NAMALWA (cell line): ENCODE results near the gene PSORS1C1.
"Not testable (repeated sequence)": the region's sequence is repeated elsewhere in the genome, so short reads cannot be mapped to it uniquely, and the experiment has no call there.

Source experiments
- DNase-seq: peaks from one replicate; pipeline ENCODE4 v3.0.0-alpha.2; 2015; ENCODE audit warnings: low spot score

PSORS1C1 gene, protein sequence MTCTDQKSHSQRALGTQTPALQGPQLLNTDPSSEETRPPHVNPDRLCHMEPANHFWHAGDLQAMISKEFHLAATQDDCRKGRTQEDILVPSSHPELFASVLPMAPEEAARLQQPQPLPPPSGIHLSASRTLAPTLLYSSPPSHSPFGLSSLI

DNA sequence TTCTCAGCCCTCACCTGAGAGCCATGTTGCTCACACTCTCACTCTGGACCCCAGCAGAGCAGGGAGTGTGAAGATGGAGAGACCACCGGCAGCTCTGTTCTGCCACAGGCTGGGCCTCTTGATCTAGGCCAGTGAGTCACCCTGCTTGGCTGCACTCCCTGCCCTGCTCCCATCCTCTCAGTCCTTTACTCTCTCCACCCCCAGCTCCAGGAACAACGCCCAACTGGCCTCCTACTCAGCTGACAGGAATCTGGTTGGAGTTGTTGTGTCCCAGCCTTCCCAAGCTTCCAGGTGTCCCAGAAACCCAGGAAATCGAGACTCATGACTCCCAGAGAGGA, at the start of gene PSORS1C1:
Gene PSORS1C1, plus strand, starts transcription at position 260 of the 338 bp plus-strand sequence. CDS start 14,833 bp downstream, outside the sequence.
- no peak for DNase-seq

DNA sequence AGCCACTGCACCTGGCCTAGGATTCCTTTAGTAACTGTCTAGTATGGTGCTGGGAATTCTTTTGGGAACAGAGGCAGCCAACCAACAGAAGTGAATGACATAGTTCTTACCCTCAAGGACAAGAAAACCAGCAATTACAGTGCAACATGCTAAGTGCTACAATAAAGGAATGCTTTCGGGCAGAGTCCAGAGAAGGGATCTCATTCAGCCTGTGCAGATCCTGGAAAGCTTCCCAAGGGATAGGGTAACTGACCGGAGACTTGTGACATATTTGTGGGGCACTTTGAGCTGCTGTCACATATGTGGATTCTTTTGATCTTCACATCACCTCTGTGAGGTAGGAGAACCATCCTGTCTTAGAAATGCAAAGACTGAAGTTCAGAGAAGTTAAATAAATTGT, 49.0 kb upstream of the PSORS1C1 start:
- no peak for DNase-seq

DNA sequence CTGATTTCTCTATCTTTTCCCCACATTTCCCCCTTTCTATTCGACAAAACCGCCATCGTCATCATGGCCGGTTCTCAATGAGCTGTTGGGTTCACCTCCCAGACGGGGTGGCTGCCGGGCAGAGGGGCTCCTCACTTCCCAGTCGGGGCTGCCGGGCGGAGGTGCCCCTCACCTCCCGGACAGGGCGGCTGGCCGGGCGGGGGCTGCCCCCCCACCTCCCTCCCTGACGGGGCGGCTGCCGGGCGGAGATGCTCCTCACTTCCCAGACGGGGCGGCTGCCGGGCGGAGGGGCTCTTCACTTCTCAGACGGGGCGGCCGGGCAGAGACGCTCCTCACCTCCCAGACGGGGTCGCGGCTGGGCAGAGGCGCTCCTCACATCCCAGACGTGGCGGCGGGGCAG, 47.6 kb upstream of the PSORS1C1 start:
- DNase-seq, result not testable (repeated sequence)

DNA sequence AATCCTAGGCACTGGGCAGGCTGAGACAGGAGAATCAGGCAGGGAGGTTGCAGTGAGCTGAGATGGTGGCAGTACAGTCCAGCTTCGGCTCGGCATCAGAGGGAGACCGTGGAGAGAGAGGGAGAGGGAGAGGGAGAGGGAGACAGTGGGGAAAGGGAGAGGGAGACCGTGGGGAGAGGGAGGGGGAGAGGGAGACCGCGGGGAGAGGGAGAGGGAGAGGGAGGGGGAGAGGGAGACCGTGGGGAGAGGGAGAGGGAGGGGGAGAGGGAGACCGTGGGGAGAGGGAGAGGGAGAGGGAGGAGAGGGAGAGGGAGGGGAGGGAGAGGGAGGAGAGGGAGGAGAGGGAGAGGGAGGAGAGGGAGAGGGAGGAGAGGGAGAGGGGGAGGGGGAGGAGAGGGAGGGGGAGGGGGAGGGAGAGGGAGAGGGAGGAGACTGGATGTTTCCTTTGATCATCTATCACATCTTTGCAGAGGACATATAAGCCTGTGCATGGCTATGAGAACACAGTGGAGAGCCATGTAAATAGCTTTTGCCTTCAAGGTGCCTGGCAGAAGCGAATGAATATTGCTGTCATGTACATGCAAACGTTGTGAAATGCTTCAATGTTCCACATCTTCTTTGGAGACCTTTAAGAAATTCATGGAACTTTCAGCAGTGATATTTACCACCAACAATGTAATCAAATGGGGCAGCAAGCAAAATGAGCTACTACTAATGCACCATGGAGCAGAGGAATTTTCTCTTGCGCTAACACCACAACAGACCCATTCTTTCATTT, 46.5 kb upstream of the PSORS1C1 start:
- DNase-seq, result not testable (repeated sequence)

DNA sequence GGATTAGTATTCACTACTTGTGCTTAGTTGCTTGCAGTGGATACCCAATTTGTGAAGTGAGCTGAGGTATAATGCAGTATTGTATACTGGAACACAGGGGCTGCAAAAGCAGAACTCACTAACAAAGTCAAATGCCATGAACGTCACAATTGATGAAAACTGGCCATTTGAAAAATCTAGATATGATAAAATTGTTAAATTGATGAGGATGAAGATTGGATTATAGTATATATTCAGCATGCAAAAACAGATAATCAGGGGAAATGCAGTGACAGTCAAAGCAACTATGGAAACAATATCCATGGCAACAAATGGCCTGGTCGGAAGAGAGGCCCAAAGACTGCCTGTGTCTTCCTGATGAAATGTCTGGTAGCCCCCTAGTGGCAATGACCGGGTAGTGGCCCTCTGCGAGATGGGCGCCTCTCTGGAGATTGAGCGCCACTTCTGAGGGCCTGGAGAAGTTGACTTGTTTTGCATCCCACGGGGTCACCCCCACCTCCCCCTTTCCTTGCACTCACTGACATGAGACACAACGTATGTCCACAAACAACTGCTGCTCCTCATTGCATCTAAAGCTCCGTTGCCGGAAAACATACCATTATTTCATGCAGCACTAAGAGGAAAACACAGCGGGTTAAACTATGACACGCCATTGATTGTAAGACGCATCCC, 45.8 kb upstream of the PSORS1C1 start:
- peak; percentile 88 for DNase-seq

DNA sequence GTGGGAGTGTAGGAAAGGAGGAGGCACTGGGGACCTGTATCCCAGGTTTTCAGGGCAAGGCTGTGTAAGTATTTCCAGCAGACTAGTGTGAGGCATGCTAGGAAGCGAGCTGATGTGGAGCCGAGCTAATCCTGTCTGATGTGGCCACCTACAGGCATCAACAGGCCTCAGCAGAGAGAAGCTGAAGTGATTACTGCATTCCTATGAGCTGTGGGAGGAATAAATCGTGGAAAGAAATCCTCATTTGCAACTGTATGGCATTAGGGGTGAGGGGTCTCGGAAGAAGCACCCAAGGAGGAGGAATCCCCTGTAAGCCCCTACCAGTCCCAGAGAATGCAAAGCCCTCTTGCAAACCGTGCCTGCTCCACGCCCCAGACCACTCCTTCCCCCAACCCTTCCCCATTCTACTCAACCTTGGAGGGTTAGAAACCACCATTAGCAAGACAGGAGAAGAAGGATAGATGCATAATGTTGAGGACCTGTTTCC, 43.8 kb upstream of the PSORS1C1 start:
- DNase-seq, result peak; percentile 15

DNA sequence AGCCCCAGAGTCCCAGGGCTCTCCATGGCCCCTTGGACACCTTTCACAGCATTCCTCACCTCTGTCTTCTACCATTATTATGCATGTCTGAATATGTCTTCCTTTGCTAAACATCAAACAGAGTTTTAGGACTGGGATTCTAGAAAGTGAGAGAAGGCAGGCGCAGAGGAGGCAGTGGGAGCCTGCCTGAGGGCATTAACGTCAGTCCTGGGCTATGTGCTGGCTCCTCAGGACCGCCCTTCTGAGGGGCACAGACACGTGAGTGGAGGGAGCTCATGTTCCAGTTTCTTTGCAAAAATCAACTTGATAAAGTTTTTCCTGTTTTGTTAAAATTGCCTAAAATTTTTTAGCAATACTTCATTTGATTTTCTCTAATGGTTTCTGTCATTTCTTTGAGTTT, 40.2 kb upstream of the PSORS1C1 start:
- no peak for DNase-seq

DNA sequence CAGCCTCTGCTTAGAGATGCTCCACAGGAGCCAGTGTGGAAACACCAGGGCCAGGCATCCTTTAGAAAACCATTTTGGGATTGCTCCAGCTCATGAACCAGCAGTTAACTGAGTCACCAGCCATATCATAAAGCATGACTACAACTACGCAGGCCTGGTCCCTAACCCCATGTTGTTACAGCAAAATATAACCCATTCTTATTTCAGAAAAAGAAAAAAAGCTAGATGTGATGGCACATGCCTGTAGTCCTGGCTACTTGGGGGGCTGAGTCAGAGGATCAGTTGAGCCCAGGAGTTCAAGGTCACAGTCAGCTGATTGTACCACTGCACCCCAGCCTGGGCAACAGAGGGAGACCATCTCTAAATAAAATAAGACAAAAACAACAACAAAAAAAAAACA, 39.1 kb upstream of the PSORS1C1 start:
- DNase-seq, result no peak

DNA sequence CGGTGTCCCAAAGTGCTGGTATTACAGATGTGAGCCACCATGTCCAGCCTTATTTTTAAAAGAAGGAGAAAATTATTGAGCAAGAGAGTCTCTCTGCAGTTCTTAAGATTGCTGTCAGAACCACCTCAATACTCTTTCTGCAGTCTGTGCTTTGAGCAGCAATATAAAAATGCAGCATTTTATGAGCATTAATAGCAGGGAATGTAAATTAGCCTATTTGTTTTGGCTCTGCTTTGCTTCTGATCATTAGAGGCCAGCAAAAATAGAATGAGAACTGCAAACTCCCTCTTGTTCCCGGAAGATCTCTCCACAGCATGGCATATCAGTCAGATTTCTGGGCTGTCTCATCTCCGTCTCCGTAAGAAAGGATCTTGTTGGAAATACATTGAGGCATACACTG, 38.0 kb upstream of the PSORS1C1 start:
- DNase-seq, result no peak

DNA sequence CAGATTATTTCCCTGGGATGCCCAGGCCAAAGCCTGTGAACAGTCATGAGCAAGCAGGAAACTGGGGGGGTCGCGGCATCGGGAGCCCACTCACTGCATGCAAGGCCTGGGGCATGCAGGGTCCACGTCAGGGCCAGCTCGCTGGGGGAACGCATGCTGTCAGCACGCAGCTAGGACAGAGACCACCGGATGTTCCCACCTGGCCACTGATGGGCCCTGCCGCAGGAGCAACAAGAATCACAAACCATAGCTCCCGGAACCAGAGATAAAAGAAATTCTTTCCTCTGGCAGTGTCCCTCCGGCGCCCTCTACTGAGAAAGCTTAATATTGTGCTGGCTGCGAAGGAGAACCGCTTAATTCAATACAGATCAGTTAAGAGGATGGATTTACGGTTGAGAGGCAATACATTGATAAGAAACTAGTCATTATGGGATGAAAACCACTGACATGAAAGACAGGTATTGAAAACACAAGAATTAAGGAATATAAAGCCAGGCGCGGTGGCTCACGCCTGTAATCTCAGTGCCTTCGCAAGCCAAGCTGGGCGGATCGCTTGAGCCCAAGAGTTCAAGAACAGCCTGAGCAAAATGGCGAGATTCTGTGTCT, 34.8 kb upstream of the PSORS1C1 start:
- DNase-seq, result peak; percentile 80

DNA sequence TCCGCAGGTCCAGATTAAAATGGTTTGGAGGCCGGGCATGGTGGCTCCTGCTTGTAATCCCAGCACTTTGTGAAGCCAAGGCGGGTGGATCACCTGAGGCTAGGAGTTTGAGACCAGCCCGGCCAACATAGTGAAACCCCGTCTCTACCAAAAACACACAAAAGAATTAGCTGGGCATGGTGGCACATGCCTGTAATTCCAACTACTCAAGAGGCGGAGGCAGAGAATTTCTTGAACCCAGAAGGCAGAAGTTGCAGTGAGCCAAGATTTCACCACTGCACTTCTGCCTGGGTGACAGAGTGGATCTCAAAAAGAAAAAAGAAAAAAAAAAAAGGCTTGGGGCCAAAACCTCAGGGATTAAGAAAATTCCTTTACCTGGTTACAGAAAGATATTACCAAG, 32.7 kb upstream of the PSORS1C1 start:
- DNase-seq, result no peak

DNA sequence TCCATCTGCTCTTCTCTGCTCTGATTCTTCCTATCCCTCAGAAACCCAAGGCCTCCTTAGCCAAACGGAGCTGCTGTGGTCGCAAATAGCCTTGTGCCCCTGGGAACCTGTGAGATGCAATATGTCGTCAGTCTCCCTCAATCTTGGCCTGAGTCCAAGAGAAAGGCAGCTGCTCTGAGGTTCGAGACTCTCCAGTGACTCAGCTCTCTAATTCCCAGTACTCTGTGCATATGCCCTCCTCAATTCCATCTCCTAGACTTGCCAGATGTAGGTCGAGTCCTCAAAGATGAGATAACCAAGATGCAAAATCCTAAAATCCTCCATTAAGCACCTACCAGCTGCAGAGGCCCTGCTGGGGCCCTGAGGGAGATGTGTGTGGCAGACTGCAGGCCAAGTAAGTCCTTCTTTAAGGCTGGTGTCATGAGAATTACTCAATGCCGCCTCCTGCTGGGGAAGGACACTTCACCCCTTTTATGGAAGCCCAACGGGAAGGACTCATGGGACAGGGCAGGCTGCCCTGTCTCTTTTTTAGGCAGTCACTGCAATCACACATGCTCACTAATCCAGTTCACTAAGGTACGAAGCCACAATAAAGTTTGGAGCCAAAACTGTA, 30.8 kb upstream of the PSORS1C1 start:
- DNase-seq, result peak; percentile 74

DNA sequence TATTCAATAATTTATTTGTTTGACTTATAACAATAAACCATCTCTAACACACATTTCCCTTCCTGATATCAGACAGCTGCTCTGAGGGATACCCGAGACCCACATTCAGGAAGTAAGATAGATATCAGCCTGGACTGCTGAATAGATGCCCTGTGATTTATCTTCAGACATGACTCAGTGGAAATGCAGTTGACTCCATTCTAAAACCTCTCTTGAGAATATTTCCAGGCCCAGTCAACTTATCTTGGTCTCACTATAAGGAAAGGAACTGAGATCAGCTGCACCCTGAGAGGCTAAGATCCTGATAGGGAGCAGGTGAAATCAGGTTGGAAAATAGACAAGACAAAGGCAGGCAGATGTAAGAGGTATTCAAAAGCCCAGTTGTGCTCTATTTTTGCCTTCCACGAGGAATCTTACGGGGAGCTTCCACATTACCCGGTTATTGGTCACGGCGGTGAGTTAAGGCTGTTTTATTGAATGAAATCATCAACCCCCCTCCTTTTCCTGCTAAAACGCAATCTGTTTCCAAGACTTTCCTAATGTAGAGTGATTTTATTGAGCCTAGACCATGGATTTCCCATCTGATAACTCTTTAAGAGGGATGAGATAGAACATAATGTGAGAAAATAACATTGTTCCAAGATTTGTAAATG, 27.7 kb upstream of the PSORS1C1 start:
- DNase-seq, result no peak

DNA sequence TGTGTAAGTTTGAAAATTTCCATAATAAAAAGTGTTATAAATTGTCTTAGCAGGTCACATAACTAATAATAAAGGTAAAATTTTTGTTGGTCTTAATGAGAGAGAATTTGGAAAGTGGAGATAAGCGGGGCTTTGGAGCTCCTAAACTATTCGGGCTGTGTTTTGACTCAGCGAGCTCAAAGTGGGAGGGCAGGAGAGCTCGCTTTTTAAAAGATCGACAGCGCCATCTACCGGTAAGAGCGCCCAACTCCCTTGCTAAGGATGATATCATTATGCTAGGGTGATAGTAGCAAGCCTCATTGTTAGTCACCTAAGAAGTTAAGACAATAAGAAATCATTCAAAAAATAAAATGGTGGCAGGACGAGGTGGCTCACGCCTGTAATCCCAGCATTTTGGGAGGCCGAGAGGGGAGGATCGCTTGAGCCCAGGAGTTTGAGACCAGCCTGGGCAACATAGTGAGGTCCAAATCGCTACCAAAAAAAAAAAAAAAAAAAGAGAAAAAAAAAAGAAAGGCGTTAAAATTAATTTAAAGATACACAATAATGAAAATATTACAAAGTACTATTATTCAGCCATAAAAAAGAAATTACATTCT, 27.0 kb upstream of the PSORS1C1 start:
- DNase-seq, result peak; percentile 87

DNA sequence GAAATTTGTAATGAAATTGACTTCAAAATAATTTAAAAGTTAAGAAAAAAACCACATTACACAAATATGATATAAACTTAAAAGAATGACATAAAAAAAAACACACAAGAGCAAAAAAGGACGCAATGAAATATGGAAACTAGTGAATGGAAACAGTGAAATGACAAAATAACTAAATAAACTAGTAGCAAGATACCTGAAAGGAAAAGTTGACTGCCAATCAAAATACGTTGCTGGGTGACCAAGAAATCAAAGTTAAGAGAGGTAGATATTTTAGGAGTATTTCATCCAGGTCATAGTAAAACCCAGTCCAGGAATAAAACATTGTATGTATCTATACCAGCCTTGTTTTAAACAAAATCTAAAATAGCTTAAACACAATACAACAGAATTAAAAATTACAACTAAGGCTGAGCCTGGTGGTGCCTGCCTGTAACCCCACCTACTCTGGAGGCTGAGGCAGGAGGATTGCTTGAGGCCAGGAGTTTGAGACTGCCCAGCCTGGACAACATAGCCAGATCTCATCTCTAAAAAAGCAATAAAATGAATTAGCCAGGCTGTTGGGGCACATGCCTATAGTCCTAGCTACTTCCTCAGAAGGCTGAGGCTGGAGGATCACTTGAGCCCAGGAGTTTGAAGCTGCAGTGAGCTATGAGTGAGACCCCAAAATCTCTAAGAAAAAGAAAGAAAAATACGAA, 24.2 kb upstream of the PSORS1C1 start:
- DNase-seq, result no peak

DNA sequence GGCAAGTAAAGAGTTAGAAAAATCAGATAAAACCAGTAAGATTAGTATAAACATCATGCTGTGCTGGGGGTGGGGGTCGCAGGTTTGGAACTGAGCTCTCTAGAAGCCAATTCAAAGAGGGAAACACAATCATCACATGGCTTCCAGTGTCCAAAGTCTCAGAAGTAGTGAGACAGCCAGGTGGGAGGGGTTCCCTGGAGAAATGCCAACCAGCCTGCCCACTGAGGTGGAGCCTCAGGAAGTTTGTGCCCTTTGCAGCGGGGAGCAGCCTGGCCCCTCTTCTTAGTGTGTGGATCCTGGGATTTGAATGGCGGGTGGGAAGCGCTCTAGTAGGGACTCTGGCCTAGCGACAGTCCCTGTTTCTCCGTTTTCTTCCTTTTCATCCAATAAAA, 23.6 kb upstream of the PSORS1C1 start:
- DNase-seq, result no peak

DNA sequence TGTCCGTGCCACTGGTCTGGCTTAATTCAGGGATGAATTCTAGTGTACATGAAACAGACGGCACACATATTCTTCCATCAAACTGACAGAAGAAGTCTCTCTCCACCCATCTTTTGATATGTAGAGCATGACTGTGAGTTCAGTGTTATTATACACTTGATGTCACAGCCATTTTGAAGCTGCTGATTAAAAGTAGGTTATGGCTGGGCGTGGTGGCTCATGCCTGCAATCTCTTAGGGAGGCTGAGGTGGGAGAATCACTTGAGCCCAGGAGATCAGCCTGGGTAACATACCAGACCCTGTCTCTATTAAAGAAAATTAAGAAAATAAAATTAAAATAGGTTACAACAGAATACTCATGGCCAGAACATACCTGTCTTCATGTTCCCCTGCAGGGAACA, 22.9 kb upstream of the PSORS1C1 start:
- no peak for DNase-seq

DNA sequence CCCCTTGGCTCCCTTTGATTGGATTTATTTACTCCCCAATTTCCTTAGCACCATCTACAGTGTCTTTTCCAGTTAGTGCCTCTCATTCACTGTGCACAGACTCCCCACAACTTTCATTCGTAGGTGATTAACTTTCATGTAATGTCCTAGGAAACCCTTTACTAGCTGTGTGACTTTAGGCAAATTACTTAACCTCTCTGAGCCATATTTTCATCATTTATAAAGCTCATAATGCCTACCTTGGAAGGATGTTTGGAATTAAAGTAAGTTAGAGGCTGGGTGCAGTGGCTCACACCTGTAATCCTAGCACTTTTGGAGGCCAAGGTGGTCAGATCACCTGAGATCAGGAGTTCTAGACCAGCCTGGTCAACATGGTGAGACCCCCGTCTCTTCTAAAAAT, 22.4 kb upstream of the PSORS1C1 start:
- DNase-seq, result no peak

DNA sequence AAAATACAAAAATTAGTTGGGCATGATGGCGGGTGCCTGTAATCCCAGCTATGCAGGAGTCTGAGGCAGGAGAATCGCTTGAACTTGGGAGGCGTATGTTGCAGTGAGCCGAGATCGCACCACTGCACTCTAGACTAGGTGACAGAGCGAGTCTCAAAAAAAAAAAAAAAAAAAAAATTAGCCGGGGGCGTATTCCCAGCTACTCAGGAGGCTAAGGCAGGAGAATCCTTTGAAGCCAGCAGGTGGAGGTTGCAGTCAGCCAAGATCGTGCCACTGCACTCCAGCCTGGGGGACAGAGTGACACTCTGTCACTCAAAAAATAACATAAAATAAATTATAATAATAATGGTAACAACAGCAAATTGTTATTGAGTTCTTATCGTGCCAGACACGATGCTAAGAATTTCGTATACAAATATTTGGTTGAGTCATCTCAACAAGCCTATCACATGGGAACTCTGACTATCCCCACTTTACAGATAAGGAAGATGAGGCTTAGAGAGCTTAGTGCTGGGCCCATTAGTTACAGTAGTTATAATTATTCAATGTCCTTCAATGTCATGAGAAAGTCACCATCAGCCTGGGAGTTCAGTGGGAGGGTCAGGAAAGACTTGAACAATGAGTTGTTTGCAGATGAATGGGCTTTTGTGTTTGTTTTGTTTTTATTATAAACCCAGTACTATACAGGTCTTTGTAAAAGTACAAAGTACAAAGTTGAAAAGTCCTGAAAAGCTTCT, 21.7 kb upstream of the PSORS1C1 start:
- no peak for DNase-seq

DNA sequence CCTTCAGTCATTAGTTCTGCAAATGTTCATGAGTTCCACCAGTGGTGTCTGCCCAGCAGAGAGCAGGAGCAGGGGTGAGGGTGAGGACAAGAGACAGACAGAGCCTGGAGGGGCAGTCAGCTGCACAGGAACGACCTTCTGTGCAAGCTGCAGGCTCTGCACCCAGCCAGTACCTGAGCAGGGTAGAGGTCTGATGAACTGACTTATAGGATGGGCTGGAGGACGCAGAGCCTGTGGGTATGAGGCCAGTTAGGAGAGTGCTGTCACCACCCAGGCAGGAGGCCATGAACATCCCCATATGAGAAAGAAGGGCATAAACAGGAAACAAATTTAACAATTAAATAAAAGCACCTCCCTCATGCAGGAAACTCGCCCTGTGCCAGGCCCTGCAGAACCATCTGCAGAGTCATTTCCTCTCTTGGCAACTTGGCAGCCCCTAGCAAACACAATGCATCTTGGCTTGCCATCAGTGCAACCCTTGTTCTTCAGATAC, 20.2 kb upstream of the PSORS1C1 start:
- DNase-seq, result no peak
